ENCODE results near the gene UBTD2. TPM values are rescaled to one million over a fixed set of nuclear protein-coding genes. Genes with fewer than 3 reads are reported as not detected.

UBTD2 gene
- total and polyA plus RNA-seq, 3 experiments from 2014 or later: 3.0 to 7.5 (median 7.4) TPM

DNA sequence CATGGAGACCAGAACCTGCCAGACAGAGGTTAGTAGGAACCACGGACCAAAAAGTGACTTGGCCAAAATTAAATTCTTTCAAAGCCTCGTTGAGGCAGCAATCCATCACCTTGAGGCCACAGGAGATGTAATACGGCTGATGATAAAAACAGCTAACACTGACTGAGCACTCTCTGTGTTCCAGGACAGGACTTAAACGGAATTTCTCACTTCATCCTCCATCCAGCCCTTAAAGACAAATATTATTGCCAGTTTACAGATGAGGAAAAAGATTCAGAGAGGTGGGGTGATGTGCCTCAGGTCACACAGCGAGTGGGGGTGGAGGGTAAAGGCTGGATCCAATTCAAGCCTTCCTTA, 120.6 kb downstream of the UBTD2 start:
- Mint-ChIP-seq H3K4me3 (peak overlapping the region in 2 of 7 donors; percentile 8 to 31), H3K9me3 (no peaks in the 10 kb centered on the region), H3K27ac (peak overlapping the region; percentile 52 to 94 (median 85)), H3K36me3 (peaks cover 0 to 60% (median 7%) of the 10 kb centered on the region in 3 donors), H3K27me3 (no peaks in the 10 kb centered on the region), H3K4me1 (peaks cover 72 to 91% (median 84%) of the 10 kb centered on the region in 3 donors)
- CTCF ChIA-PET: interaction anchor here (0.9 to 5.6 kb wide), 4 partner anchors 11 to 26 kb away, joined by 4 to 29 read pairs (median 8); partner anchors contain the start of gene STK10
- H3K9me3 ChIP-seq (ENCODE audit: low read length): no peaks in the 10 kb centered on the region
- H3K27ac ChIP-seq (ENCODE audit: low read depth, low read length): no peak overlapping the region
- no peak for DNase-seq
- peaks cover 88% of the 10 kb centered on the region for H3K4me1 ChIP-seq (ENCODE audit: insufficient read depth, low read length)
- H3K36me3 ChIP-seq (ENCODE audit: insufficient read depth, low read length): peaks cover 2% of the 10 kb centered on the region
- no peak overlapping the region for H3K4me3 ChIP-seq (ENCODE audit: low read length)
- no peaks in the 10 kb centered on the region for H3K27me3 ChIP-seq (ENCODE audit: insufficient read depth, low read length, poor library complexity, severe bottlenecking)
- POLR2A ChIA-PET: interaction anchor here (0.5 to 2.8 kb wide), 2 partner anchors 11 to 19 kb away, joined by 5 to 12 read pairs; no protein-coding TSS in a partner anchor

DNA sequence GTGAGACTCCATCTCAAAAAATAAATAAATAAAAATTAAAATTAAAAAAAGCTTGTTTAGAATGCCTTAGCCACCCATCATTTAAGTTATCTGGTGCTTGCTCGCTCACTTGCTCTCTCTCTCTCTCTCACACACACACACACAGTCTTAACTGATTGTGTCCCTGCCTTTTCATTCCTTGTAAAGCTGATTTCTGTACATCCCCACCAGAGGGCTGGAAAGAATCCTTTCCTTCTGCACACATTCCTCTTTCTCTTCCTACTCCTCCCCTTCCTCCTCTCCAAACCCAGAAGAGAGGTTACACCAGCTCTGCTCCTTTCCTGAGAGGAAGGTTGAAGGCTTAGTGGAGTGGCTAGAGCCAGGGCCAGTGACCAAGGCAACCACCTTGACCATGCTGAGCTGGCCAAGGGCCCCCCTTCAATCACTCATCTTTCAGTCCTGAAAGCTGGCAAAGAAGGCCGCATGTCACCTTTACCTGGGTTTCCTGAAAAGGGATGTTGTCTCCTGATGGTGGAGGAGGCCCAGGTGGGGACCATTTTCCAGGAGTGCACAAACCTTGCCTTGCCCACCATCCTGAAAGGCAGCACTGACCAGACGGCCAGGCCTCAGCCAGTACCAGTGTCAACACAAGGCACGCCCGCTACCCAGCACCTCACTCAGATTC, 121.1 kb downstream of the UBTD2 start:
- H3K27me3 ChIP-seq (ENCODE audit: insufficient read depth, low read length, poor library complexity, severe bottlenecking): no peaks in the 10 kb centered on the region
- no peaks in the 10 kb centered on the region for H3K27me3 Mint-ChIP-seq
- no peaks in the 10 kb centered on the region for H3K9me3 ChIP-seq (ENCODE audit: low read length)
- H3K4me3 Mint-ChIP-seq: peak overlapping the region in 5 of 7 donors; percentile 26 to 85 (median 54)
- peaks cover 69 to 89% (median 82%) of the 10 kb centered on the region in 3 donors for H3K4me1 Mint-ChIP-seq
- peak overlapping the region; percentile 19 to 94 (median 85) for H3K27ac Mint-ChIP-seq
- POLR2A ChIA-PET: interaction anchor here (0.6 to 2.8 kb wide), 2 partner anchors 12 kb away, joined by 5 to 12 read pairs; no protein-coding TSS in a partner anchor
- H3K4me1 ChIP-seq (ENCODE audit: insufficient read depth, low read length): peaks cover 85% of the 10 kb centered on the region
- H3K36me3 Mint-ChIP-seq: peaks cover 0 to 60% (median 7%) of the 10 kb centered on the region in 3 donors
- H3K36me3 ChIP-seq (ENCODE audit: insufficient read depth, low read length): peaks cover 6% of the 10 kb centered on the region
- no peak overlapping the region for H3K27ac ChIP-seq (ENCODE audit: low read depth, low read length)
- no peaks in the 10 kb centered on the region for H3K9me3 Mint-ChIP-seq
- DNase-seq: no peak
- H3K4me3 ChIP-seq (ENCODE audit: low read length): no peak overlapping the region
- CTCF ChIA-PET: interaction anchor here (1.2 to 5.6 kb wide), 4 partner anchors 11 to 26 kb away, joined by 4 to 29 read pairs (median 9); partner anchors contain the start of gene STK10

- Histone ChIP-seq H3K9me3 (ENCODE audit: low read length) (no peaks in the 10 kb centered on the region), H3K27me3 (ENCODE audit: insufficient read depth, low read length, poor library complexity, severe bottlenecking) (no peaks in the 10 kb centered on the region), H3K4me1 (ENCODE audit: insufficient read depth, low read length) (peaks cover 74% of the 10 kb centered on the region), H3K36me3 (ENCODE audit: insufficient read depth, low read length) (peaks cover 18% of the 10 kb centered on the region), H3K4me3 (ENCODE audit: low read length) (no peak overlapping the region), H3K27ac (ENCODE audit: low read depth, low read length) (no peak overlapping the region)
- Mint-ChIP-seq H3K4me1 (peaks cover 66 to 87% (median 82%) of the 10 kb centered on the region in 3 donors), H3K27ac (peak overlapping the region; percentile 66 to 93 (median 85)), H3K4me3 (peak overlapping the region in 6 of 7 donors; percentile 21 to 60 (median 40)), H3K9me3 (no peaks in the 10 kb centered on the region), H3K27me3 (no peaks in the 10 kb centered on the region), H3K36me3 (peaks cover 5 to 61% (median 12%) of the 10 kb centered on the region in 3 donors)
- DNase-seq: peak in 1 of 5 donors; percentile 23
- CTCF ChIA-PET: interaction anchor here (1.5 to 5.6 kb wide), 2 partner anchors 28 to 100 kb away, joined by 3 to 29 read pairs; partner anchors contain the start of gene STK10
- POLR2A ChIA-PET: interaction anchor here (0.6 to 2.4 kb wide), 2 partner anchors 10 to 12 kb away, joined by 4 to 8 read pairs; no protein-coding TSS in a partner anchor
Measured at GRCh38 chr5:172160506-172160905, 123.1 kb downstream of the UBTD2 start.

Other genes with a start within 250 kb of the UBTD2 start
- 100 to 1,000 TPM; 113 to 118 TPM for gene STK10, start 95.5 kb downstream of the UBTD2 start, total RNA-seq
- 170 TPM for gene STK10, start 95.5 kb downstream of the UBTD2 start, polyA plus RNA-seq
- not detected for gene EFCAB9, start 89.6 kb downstream of the UBTD2 start, total RNA-seq
- gene EFCAB9, start 89.6 kb downstream of the UBTD2 start, polyA plus RNA-seq: not detected
- gene SH3PXD2B, start 170.8 kb upstream of the UBTD2 start, total RNA-seq: under 1 TPM; 0.09 to 0.15 TPM
- not detected for gene SH3PXD2B, start 170.8 kb upstream of the UBTD2 start, polyA plus RNA-seq